Activated naive CD8-positive, alpha-beta T cell treated with anti-CD3 and anti-CD28 coated beads, Interleukin-2, amount 50 U/mL, for 16 hours (primary cell): ENCODE data around the gene TRIM77.
"Not testable (repeated sequence)": the region's sequence is repeated elsewhere in the genome, so short reads cannot be mapped to it uniquely, and the experiment has no call there.

Source experiments
- DNase-seq: peaks from one replicate; pipeline ENCODE4 v3.0.0-alpha.2; 2020; ENCODE audit warnings: low read depth, low spot score

Gene TRIM77, protein sequence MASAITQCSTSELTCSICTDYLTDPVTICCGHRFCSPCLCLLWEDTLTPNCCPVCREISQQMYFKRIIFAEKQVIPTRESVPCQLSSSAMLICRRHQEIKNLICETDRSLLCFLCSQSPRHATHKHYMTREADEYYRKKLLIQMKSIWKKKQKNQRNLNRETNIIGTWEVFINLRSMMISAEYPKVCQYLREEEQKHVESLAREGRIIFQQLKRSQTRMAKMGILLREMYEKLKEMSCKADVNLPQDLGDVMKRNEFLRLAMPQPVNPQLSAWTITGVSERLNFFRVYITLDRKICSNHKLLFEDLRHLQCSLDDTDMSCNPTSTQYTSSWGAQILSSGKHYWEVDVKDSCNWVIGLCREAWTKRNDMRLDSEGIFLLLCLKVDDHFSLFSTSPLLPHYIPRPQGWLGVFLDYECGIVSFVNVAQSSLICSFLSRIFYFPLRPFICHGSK

DNA sequence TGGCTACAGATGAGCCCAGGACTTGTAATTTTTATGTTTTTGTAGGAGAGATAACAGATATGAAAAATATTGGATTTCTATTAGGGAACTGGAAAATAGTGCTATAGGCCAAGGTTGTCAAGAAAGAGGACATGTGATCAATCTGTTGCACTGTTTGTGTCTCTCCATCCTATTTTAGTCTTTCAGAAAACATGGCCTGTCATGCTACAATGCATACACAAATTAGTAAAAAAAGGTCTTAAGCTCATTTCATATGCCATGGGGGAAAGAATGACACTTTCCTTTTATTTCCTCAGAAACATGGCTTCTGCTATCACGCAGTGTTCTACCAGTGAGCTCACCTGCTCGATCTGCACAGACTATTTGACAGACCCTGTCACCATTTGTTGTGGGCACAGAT, at the start of gene TRIM77:
Gene TRIM77, plus strand, starts transcription at position 301 of the 400 bp plus-strand sequence. Its CDS starts 0 bp downstream, at position 301.
- not testable (repeated sequence) for DNase-seq

DNA sequence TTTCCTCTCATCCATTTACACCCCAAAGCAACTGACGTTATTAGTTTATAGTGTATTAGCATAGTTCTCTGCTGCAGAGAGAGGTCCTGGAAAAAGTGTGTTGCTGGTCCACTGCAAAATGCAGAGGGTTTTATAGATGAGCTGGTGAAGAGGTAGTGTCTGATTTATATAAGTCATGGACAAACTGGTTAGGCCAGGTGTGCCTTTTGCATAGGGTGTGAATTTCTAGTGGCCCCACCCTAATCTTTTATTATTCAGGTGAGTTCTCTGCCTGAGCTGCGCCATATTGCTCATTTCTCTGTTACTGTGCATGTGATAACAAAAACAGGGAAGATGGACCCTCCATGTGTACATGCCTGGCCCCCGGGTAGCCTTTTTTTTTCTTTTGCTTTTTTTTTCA, 43.1 kb upstream of the TRIM77 start:
- DNase-seq = no peak

DNA sequence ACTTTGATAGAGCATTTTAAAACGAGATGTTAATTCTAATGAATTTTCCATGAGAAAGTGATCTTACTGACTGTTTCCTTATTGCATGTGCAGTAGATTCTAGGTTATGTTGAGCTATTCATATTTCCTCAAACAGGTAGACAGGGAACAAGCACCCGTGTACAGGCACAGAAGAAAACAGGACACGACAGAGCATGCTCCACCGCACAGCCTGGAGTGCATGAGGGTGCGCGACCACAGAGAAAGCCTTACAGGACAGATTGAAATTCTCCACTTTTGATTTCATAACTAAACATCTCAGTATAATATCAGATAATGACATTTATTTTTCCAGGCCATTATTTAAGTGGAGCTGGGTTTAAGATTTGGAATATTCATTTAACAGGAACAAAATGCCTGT, 41.9 kb upstream of the TRIM77 start:
- DNase-seq = not testable (repeated sequence)

DNA sequence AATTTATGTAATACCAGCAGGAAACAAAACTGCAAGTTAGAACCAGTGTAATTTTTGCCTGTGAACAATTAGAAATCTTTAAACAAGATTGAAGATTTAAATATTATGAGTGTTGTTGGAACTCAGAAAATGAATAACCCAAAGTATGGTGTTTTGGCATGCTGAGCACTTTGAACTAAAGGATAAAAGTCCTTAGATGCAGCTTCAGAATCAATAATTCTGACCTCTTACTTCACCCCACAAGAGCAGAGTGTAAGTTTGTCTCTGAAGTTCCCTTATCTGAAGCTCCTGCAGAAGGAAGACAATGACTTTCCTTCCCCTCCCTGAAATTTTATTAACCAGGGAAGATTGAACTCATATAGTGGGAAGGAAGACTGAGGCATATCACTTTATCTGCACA, 40.5 kb upstream of the TRIM77 start:
- not testable (repeated sequence) for DNase-seq

DNA sequence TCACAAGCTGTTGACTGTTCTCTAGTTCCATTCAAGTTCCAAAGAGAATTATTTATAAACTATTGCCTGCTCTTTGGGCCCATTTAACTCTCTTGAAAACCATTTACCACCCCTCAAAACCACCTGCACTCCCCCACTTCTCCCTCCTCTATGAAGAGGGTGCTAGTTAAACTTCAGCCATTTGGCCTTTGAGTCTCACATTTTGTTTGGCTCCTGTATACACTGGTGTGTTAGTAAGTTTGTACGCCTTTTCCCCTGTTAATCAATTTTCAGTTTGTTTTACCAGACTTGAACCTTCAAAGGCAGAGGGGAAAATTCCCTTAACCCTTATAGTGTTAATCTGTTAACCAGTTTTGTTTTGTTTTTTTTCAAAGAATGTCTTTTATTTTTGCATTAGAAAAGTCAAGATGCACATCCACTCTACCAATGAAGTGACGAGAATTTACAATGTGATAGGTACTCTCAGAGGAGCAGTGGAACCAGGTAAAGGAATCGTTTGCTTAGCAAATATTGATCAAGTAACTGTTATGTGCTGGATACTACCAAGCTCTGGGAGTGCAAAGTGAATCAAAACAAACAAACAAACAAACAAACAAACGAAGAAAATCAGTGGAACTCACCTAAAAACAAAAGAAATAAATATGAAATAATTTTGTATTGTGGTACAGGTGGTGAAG, 40.0 kb upstream of the TRIM77 start:
- DNase-seq = not testable (repeated sequence)

DNA sequence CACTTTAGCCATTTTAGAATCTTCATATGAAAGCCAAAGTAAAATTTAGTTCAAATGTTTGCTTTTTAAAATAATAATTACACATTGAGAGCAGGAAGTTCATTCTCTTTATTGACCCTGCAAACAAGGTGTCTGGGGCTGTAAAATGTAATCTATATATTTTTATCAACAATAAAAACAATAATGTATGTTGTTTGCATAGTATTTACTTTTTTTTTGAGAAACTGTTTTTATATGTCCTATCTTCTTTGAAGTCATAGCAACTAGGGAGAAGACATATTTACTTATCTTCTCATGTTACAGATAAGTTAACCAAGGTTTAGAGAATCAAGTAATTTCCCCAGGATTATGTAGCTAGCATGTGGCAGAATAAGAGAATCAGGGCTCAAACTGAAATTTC, 37.6 kb upstream of the TRIM77 start:
- DNase-seq = not testable (repeated sequence)

DNA sequence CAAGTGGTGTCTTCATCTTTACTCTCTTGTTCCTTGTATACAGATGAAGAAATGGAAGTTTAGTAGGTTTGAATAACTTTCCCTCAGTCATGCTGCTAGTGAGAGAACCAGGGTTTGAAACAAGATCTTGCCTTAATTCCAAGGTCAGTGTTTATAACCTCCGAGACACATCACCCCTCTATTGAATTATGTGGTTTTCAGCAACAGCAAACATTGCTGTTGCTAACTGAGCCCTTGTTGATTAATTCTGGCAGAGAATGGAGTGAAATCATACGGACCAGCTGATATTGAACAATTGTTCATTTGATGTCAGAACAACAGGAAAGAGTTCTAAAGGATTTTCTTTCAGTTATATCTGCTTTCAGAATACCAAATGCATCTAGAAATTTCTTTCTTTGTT, 36.7 kb upstream of the TRIM77 start:
- DNase-seq = not testable (repeated sequence)

DNA sequence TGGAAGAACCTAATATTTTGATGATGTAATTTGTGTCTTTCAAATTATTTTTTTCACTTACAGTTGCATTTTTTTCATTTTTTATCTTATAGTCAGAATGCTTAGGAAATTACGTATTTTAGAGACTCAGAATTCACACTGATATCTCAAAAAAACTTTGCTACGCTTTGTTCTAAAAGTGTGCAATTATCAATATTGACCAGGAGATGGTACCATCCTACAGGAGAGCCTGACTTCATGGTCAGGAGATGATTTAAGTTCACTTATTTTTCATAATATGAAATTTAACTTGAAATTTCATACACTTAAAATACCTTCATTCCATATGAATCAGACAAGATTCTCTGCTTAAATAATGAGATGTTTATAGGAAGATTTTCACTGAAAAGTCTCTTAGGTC, 34.7 kb upstream of the TRIM77 start:
- not testable (repeated sequence) for DNase-seq

DNA sequence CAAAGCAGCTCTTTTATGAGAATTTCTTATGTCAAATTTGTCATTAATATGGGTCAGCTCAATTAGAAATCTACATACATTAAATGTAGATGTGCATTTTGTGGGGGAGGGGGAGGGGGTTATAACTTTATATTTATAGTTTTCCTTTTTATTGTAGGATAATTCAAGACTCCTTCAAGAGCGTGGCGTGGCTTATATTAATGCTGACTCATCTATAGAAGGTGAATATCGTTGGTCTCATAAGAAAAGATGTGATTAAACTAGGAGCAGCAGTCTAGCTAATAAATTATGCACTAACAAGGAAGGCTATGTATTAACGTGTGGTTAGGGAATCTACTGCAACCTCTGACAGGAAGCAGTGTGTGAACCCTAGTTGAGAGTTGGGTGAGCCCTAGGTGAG, 34.2 kb upstream of the TRIM77 start:
- not testable (repeated sequence) for DNase-seq

DNA sequence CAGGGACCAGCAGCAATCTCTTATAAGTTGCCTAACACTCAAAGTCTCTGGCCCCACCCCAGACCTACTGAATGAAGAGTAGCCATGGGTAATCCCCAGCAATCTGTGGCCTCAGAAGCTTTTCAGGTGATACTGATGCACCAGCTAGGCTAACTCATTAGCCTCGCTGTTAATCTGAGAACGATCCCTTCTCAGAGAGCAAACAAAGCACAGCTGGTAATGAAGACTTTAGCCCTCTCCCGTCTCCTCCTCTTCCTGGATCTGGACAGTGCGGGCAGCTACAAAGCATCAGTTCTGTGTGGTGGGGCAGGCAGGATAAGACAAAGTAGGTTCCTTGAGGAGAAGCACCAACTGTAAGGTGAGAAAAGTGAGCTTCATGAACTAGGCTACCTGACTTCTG, 3.0 kb upstream of the TRIM77 start:
- DNase-seq = not testable (repeated sequence)

DNA sequence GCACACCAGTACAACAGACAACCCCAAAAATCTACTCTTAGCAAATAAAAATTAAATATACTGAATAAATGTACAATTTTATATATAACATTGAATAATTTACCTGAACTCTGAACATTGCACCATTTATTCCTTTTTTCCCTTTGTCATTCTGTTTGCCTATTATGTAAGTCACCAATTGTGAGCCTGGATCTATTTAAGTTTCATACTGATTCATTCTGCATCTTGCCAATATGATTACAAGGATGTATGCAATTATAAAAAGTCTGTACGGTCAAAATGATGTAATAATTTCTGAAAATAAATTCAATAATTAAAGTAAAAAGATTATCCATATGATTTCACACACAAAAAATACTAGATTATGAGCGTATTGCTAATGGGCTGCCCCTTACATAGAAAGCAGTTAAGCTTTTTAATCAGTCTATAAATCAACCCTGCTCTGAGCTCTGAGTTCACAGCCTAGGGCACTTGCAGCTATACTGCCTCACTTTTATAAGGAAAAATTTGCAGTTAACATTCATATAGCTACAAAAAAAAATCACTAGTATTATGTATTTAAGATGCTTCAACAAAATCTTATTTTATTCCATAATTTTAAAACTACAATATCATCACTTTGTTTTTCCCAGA, 14.9 kb downstream of the TRIM77 start:
- not testable (repeated sequence) for DNase-seq

DNA sequence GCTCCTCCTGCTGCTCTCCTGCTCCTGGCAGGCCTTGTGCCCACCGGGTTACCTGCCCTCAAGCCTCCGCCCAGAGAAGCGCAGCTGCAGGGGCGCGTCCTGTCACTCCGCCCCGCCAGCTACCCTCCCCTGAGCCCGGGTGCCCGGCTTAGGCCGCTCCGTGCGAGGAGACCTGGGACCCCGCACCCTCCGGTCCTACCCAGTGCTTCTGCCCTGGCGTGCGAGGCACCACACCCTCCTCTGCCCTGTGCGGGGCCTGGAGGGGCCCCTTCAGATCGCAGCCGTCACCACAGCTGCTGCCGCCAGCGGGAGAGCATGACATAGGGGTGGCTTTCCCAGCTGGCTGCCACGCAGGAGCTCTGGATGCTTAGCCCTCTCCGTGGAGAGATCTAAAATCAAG, 20.1 kb downstream of the TRIM77 start:
- DNase-seq = not testable (repeated sequence)

DNA sequence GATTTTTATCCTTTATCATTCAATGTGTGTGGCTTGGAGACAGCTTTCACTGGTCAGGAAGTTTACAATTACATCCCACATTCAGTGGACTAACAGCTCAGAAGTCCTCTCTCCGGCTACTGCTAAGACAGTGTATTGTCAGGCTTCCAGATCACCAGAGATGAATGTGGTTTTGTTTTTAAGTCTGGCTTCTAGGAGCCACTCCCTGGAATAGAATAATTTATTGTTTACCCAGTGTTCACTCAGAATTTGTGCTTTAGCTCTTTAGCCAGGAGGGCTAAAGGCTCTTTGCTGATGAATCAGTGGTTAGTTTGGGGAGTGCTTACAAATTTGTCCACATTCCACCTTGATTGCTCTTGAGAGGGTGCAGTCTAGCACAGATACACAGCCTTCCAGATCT, 26.5 kb downstream of the TRIM77 start:
- DNase-seq = no peak

DNA sequence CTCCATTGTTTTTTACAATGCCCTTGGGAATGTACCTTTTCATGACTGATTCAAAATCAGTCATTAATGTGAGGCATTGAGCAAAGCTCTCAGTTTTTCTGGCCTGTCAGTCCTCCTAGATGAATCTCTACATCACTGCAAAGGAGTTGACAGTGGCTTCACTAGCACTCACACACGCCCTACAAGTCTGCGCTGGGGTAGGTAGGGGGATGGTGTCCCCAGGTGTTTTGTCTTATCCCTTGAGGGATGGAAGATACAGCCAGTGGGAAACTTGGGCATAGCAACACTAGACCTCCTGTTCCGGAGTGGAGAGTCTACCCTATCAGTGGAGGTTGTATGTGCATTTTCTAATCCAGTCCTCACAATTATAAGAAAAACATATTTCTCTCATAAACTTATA, 27.0 kb downstream of the TRIM77 start:
- DNase-seq = no peak

DNA sequence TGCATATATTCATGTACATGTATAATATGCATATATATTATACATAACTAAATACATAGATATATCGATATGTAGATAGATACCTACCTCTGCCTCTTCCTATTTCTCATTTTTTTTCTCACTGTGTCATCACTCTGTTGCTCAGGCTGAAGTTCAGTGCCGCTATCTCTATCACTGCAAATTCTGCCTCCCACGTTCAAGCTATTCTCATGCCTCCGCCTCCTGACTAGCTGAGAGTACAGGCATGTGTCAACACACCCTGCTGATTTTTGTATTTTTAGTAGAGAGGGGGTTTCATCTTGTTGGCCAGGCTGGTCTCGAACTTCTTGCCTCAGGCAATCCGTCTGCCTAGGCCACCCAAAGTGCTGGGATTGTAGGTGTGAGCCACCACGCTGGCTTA, 31.3 kb downstream of the TRIM77 start:
- not testable (repeated sequence) for DNase-seq

DNA sequence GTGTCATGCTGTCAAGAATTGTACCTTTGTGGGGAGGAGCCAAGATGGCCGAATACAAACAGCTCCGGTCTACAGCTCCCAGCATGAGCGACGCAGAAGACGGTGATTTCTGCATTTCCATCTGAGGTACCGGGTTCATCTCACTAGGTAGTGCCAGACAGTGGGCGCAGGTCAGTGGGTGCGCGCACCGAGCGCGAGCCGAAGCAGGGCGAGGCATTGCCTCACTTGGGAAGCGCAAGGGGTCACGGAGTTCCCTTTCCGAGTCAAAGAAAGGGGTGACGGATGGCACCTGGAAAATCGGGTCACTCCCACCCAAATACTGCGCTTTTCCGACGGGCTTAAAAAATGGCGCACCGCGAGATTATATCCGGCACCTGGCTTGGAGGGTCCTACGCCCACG, 34.1 kb downstream of the TRIM77 start:
- not testable (repeated sequence) for DNase-seq

DNA sequence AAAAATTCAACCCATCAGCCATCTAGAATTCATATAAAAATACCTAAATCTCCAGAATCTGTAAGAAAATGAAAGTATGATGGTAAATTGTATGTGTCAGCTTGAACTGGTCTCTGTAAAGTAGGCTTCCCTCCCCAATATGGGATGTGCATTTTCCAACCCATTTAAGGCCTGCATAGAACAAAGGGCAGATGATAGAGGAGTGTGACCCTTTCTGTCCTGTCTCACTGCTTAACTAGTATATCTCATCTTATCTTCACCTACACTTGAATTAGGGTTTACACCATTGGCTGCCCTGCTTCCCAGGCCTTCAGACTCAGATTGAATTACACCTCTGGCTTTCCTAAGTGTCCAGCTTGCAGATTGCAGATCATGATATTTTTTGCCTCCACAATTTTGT, 40.7 kb downstream of the TRIM77 start:
- DNase-seq = not testable (repeated sequence)
